Measurements from ENCODE around the gene ANKRD40CL. TPM values are rescaled to one million over a fixed set of nuclear protein-coding genes. Genes with fewer than 3 reads are reported as not detected.

ANKRD40CL gene
- total RNA-seq, 2 experiments from 2014 or later = not detected

DNA sequence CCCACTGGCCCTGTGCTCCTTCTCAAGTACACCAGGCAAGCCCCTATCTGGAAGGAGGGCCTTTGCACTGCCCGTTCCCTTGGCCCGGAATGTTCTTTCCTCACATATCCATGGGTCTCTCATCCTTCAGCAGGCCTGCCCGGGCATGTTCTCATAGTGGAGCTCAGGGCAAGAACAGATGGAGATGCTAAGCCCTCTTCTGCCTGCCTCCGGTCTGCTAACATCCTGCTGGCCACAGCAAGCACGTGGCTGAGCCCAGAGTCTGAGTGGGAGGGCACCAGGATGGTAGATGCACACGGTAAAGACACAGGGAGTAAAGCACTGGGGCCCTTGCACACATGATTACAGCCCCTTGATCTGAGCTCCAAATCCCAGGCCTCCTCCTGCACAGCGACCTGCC is 19.8 kb upstream of the ANKRD40CL start:
- intact Hi-C loops (cut with micrococcal nuclease; ENCODE audit: unreplicated experiment) = no loop called here
- H3K9me2 ChIP-seq (ENCODE audit: insufficient read depth, low read length) = no peaks in the 10 kb centered on the region
- no peaks in the 10 kb centered on the region for H3K9me3 ChIP-seq (ENCODE audit: low read length)
- ChIA-PET POLR2A (interaction anchor here (0.8 kb wide), 1 partner anchor 9 kb away, joined by 4 read pairs; no protein-coding TSS in a partner anchor), CTCF (ENCODE audit: unreplicated experiment) (interaction anchor here (0.9 kb wide), 2 partner anchors 11 to 65 kb away, joined by 3 to 4 read pairs; no protein-coding TSS in a partner anchor)
- no peaks in the 10 kb centered on the region for H3K36me3 ChIP-seq (ENCODE audit: insufficient read depth, low read length)
- no peak overlapping the region for H2AFZ ChIP-seq (ENCODE audit: low read length)
- H3K27ac ChIP-seq (ENCODE audit: low read depth, low read length, poor library complexity, severe bottlenecking) = no peak overlapping the region
- no peak for TF ChIP-seq EZH2phosphoT487 (IDR thresholded peaks at IDR 0.05; ENCODE audit: borderline replicate concordance, low read depth, low read length)
- TF ChIP-seq, protein P1, sequence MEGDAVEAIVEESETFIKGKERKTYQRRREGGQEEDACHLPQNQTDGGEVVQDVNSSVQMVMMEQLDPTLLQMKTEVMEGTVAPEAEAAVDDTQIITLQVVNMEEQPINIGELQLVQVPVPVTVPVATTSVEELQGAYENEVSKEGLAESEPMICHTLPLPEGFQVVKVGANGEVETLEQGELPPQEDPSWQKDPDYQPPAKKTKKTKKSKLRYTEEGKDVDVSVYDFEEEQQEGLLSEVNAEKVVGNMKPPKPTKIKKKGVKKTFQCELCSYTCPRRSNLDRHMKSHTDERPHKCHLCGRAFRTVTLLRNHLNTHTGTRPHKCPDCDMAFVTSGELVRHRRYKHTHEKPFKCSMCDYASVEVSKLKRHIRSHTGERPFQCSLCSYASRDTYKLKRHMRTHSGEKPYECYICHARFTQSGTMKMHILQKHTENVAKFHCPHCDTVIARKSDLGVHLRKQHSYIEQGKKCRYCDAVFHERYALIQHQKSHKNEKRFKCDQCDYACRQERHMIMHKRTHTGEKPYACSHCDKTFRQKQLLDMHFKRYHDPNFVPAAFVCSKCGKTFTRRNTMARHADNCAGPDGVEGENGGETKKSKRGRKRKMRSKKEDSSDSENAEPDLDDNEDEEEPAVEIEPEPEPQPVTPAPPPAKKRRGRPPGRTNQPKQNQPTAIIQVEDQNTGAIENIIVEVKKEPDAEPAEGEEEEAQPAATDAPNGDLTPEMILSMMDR (conservative IDR thresholded peaks at IDR 0.05; ENCODE audit: low read length) = no peak
- H3K4me3 ChIP-seq (ENCODE audit: low read depth, low read length, poor library complexity, severe bottlenecking) = no peak overlapping the region
- no peak for DNase-seq (ENCODE audit: low spot score)
- no peaks in the 10 kb centered on the region for H3K4me1 ChIP-seq (ENCODE audit: insufficient read depth, low read length, poor library complexity, severe bottlenecking)
- H3K4me2 ChIP-seq (ENCODE audit: low read length) = no peak overlapping the region
- no TSS peak for BruUV-seq (replicated peaks)
- no peaks in the 10 kb centered on the region for H4K20me1 ChIP-seq (ENCODE audit: insufficient read depth, low read length)
- H3K79me2 ChIP-seq (ENCODE audit: insufficient read depth, low read depth, low read length) = no peaks in the 10 kb centered on the region

DNA sequence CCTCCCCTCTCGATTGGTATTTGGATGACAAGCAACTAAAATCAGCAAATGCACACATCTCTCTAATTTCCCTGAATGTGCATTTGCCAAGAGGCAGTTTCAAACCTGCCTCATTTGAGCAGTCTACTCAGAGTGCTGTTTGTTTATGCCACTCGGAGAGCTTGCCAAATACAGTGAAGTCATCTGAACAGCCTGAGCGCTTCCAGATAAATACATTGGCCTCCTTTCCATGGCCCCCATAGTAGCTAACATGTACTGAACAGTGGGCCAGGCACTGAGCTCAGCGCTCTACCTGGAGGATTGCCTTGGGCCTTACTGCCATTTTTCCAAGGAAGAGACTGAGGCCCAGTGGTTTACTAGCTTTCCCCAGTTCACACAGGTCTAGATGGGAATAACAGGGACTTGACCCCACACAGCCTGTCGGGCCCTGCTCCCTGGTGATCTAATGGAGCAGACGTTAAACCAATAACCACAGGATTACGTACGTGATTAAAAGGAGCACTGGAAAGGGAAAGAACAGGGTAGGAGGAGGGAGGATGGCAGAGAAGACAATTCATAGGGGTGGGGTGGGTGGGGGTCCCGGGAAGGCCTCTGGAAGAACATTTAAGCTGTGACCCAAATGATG is 18.7 kb upstream of the ANKRD40CL start:
- BruUV-seq (replicated peaks) = no TSS peak
- Histone ChIP-seq H3K4me3 (ENCODE audit: low read depth, low read length, poor library complexity, severe bottlenecking) (no peak overlapping the region), H3K36me3 (ENCODE audit: insufficient read depth, low read length) (no peaks in the 10 kb centered on the region), H3K4me2 (ENCODE audit: low read length) (no peak overlapping the region), H2AFZ (ENCODE audit: low read length) (no peak overlapping the region), H3K4me1 (ENCODE audit: insufficient read depth, low read length, poor library complexity, severe bottlenecking) (no peaks in the 10 kb centered on the region), H3K9me2 (ENCODE audit: insufficient read depth, low read length) (no peaks in the 10 kb centered on the region), H3K9me3 (ENCODE audit: low read length) (no peaks in the 10 kb centered on the region), H3K27ac (ENCODE audit: low read depth, low read length, poor library complexity, severe bottlenecking) (no peak overlapping the region), H3K79me2 (ENCODE audit: insufficient read depth, low read depth, low read length) (no peaks in the 10 kb centered on the region), H4K20me1 (ENCODE audit: insufficient read depth, low read length) (no peaks in the 10 kb centered on the region)
- ChIA-PET POLR2A (interaction anchor here (0.8 kb wide), 1 partner anchor 144 kb away, joined by 4 read pairs; no protein-coding TSS in a partner anchor), CTCF (ENCODE audit: unreplicated experiment) (interaction anchor here (0.9 kb wide), 2 partner anchors 10 to 66 kb away, joined by 3 to 4 read pairs; no protein-coding TSS in a partner anchor)
- DNase-seq (ENCODE audit: low spot score) = no peak
- intact Hi-C loops (cut with micrococcal nuclease; ENCODE audit: unreplicated experiment) = no loop called here
- TF ChIP-seq, protein P1 (conservative IDR thresholded peaks at IDR 0.05; ENCODE audit: low read length) = no peak
- TF ChIP-seq EZH2phosphoT487 (IDR thresholded peaks at IDR 0.05; ENCODE audit: borderline replicate concordance, low read depth, low read length) = no peak

DNA sequence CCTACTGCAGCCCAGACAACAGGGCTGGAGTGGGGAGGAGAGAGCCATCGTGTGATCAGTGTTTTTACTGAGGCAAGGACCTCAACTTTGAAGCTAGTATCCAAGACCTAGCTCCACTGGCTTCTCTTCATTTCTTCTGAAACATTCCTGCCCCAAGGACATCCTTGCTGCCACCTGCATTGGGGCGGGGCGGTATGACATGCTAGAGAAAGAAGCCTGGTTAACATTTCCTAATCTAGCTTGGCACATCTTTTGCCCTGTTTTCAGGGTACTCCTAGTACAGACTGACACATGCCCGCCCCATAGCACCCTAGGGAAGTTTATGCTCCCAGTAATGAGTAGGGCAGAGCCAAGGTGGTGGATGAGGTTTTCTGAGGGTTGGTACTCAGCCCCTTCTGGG is 17.8 kb upstream of the ANKRD40CL start:
- intact Hi-C loops (cut with micrococcal nuclease; ENCODE audit: unreplicated experiment) = no loop called here
- ChIA-PET CTCF (ENCODE audit: unreplicated experiment) (interaction anchor here (0.7 to 1.0 kb wide), 3 partner anchors 33 to 67 kb away, joined by 3 to 5 read pairs (median 3); no protein-coding TSS in a partner anchor), POLR2A (no interaction called here)
- TF ChIP-seq, protein P1 (conservative IDR thresholded peaks at IDR 0.05; ENCODE audit: low read length) = no peak
- H3K4me1 ChIP-seq (ENCODE audit: insufficient read depth, low read length, poor library complexity, severe bottlenecking) = no peaks in the 10 kb centered on the region
- H4K20me1 ChIP-seq (ENCODE audit: insufficient read depth, low read length) = no peaks in the 10 kb centered on the region
- no peaks in the 10 kb centered on the region for H3K9me2 ChIP-seq (ENCODE audit: insufficient read depth, low read length)
- BruUV-seq (replicated peaks) = no TSS peak
- no peak overlapping the region for H2AFZ ChIP-seq (ENCODE audit: low read length)
- H3K9me3 ChIP-seq (ENCODE audit: low read length) = no peaks in the 10 kb centered on the region
- no peak for DNase-seq (ENCODE audit: low spot score)
- H3K27ac ChIP-seq (ENCODE audit: low read depth, low read length, poor library complexity, severe bottlenecking) = no peak overlapping the region
- no peaks in the 10 kb centered on the region for H3K36me3 ChIP-seq (ENCODE audit: insufficient read depth, low read length)
- no peak overlapping the region for H3K4me2 ChIP-seq (ENCODE audit: low read length)
- H3K79me2 ChIP-seq (ENCODE audit: insufficient read depth, low read depth, low read length) = no peaks in the 10 kb centered on the region
- no peak overlapping the region for H3K4me3 ChIP-seq (ENCODE audit: low read depth, low read length, poor library complexity, severe bottlenecking)

All from OCI-LY7 (cell line).